H1 (cell line): Measurements from ENCODE around the gene PKN1. TPM values are rescaled to one million over a fixed set of nuclear protein-coding genes. Genes with fewer than 3 reads are reported as not detected.

Source experiments
- CTCF ChIA-PET: fragments of 300-600 bp; sonication (Branson Sonifier 250); formaldehyde crosslinking; loops from one replicate; lab custom pipeline; 2021; ENCODE audit not compliant: partially characterized antibody; lab: Charles Lee
- POLR2A ChIA-PET: fragments of 300-600 bp; sonication (Branson Sonifier 250); formaldehyde crosslinking; loops from one replicate; lab custom pipeline; 2021; ENCODE audit warnings: inconsistent platforms; ENCODE audit not compliant: partially characterized antibody; lab: Charles Lee
- DNase-seq, 2 experiments: peaks; one replicate each; pipeline versions ENCODE4 v3.0.0 to v3.0.0-alpha.2; 2010 to 2022; ENCODE audit warnings: low spot score in 2 of 2, low read depth in 1 of 2, mixed read lengths in 1 of 2
- FAIRE-seq: peaks from 2 replicates; lab custom pipeline; 2011; peaks lifted over from hg19 to GRCh38; lab: Jason Lieb, UNC
- H2AFZ ChIP-seq: 2 replicates; pipeline ENCODE4 v1.8.1; 2012; ENCODE audit warnings: low read length, inconsistent platforms
- H2AK5ac ChIP-seq: 2 replicates; pipeline ENCODE4 v1.6.1; 2013; ENCODE audit warnings: low read depth, low read length
- H2BK120ac ChIP-seq: replicated peaks from 2 replicates; pipeline ENCODE3; 2013; ENCODE audit warnings: low read depth, low read length, inconsistent platforms
- H2BK12ac ChIP-seq: 2 replicates; pipeline ENCODE4 v1.6.1; 2013; ENCODE audit warnings: low read depth, low read length
- H2BK15ac ChIP-seq: 2 replicates; pipeline ENCODE4 v1.6.1; 2013; ENCODE audit warnings: low read length
- H2BK20ac ChIP-seq: 2 replicates; pipeline ENCODE4 v1.6.1; 2013; ENCODE audit warnings: low read length
- H2BK5ac ChIP-seq: 2 replicates; pipeline ENCODE4 v1.6.1; 2013; ENCODE audit warnings: low read depth, low read length
- H3K14ac ChIP-seq: 2 replicates; pipeline ENCODE4 v1.6.1; 2013; ENCODE audit warnings: inconsistent platforms; ENCODE audit not compliant: insufficient read length
- H3K18ac ChIP-seq: 2 replicates; pipeline ENCODE4 v1.6.1; 2013; ENCODE audit warnings: low read length; ENCODE audit errors: extremely low read depth
- H3K23ac ChIP-seq: 2 replicates; pipeline ENCODE4 v1.6.1; 2013; ENCODE audit warnings: inconsistent platforms; ENCODE audit not compliant: insufficient read length
- H3K23me2 ChIP-seq: 2 replicates; pipeline ENCODE4 v1.6.1; 2013; ENCODE audit warnings: low read depth, low read length
- H3K27ac ChIP-seq: 2 replicates; pipeline ENCODE4 v1.6.1; 2011; ENCODE audit warnings: low read depth, low read length, inconsistent platforms
- H3K27me3 ChIP-seq, 4 experiments: replicated peaks in 1 of 4; 1 replicate in 1 of 4; 2 replicates in 3 of 4; pipeline versions ENCODE4 v1.6.1 to v1.8.1; 2011 to 2013; ENCODE audit warnings: low read length in 3 of 4, mild to moderate bottlenecking in 3 of 4, inconsistent platforms in 2 of 4, mixed read lengths in 2 of 4, moderate library complexity in 1 of 4; ENCODE audit not compliant: control insufficient read depth in 3 of 4, insufficient read depth in 3 of 4; ENCODE audit errors: extremely low read depth in 1 of 4
- H3K36me3 ChIP-seq, 4 experiments: 2 replicates each; pipeline versions ENCODE4 v1.6.1 to v1.8.1; 2011 to 2013; ENCODE audit warnings: mild to moderate bottlenecking in 4 of 4, low read length in 3 of 4, moderate library complexity in 2 of 4, control low read depth in 1 of 4, inconsistent platforms in 1 of 4; ENCODE audit not compliant: insufficient read depth in 4 of 4, control insufficient read depth in 2 of 4
- H3K4ac ChIP-seq: replicated peaks from 2 replicates; pipeline ENCODE3; 2013; ENCODE audit warnings: low read length, low read depth, mixed read lengths, inconsistent platforms; ENCODE audit not compliant: insufficient read length
- H3K4me1 ChIP-seq, 4 experiments: replicated peaks in 1 of 4; 1 replicate in 1 of 4; 2 replicates in 3 of 4; pipeline versions ENCODE4 v1.6.1 to v1.8.1; 2011 to 2013; ENCODE audit warnings: low read length in 3 of 4, inconsistent platforms in 2 of 4, mixed read lengths in 1 of 4; ENCODE audit not compliant: insufficient read depth in 4 of 4, control insufficient read depth in 3 of 4
- H3K4me2 ChIP-seq, 2 experiments: 2 replicates each; pipeline versions ENCODE4 v1.6.1 to v1.8.1; 2011 to 2013; ENCODE audit warnings: low read depth in 2 of 2, low read length in 2 of 2, control low read depth in 1 of 2, inconsistent platforms in 1 of 2, mild to moderate bottlenecking in 1 of 2; ENCODE audit not compliant: insufficient read depth in 1 of 2
- H3K4me3 ChIP-seq, 4 experiments: fragments of 200-600, 300-600 bp in 1 of 4; sonication (generic), shearing (Covaris generic), sonication (Bioruptor Twin) in 1 of 4; 2 replicates each; pipeline versions ENCODE4 v1.5.1 to v1.8.1; 2011 to 2016; ENCODE audit warnings: low read length in 4 of 4, low read depth in 3 of 4, control low read depth in 2 of 4, inconsistent platforms in 2 of 4, mild to moderate bottlenecking in 2 of 4, mixed read lengths in 1 of 4, moderate library complexity in 1 of 4; ENCODE audit not compliant: insufficient read depth in 2 of 4; ENCODE audit errors: extremely low read depth in 1 of 4
- H3K56ac ChIP-seq: replicated peaks from 2 replicates; pipeline ENCODE3; 2013; ENCODE audit warnings: low read depth, mild to moderate bottlenecking, mixed read lengths, low read length, inconsistent platforms; ENCODE audit not compliant: insufficient read length
- H3K79me1 ChIP-seq: 2 replicates; pipeline ENCODE4 v1.6.1; 2013; ENCODE audit warnings: low read depth, low read length, control low read depth
- H3K79me2 ChIP-seq, 2 experiments: 2 replicates each; pipeline versions ENCODE4 v1.6.1 to v1.8.1; 2012 to 2013; ENCODE audit warnings: low read length in 2 of 2, mild to moderate bottlenecking in 2 of 2, inconsistent platforms in 1 of 2; ENCODE audit not compliant: insufficient read depth in 2 of 2, control insufficient read depth in 1 of 2
- H3K9ac ChIP-seq, 4 experiments: replicated peaks in 1 of 4; 1 replicate in 1 of 4; 2 replicates in 3 of 4; pipeline versions ENCODE4 v1.6.1 to v1.8.1; 2011 to 2013; ENCODE audit warnings: low read depth in 3 of 4, low read length in 3 of 4, control low read depth in 2 of 4, mild to moderate bottlenecking in 2 of 4, moderate library complexity in 2 of 4, inconsistent platforms in 1 of 4; ENCODE audit errors: extremely low read depth in 1 of 4
- H3K9me3 ChIP-seq, 2 experiments: 2 replicates each; pipeline versions ENCODE4 v1.6.1 to v1.8.1; 2012 to 2013; ENCODE audit warnings: mild to moderate bottlenecking in 2 of 2, moderate library complexity in 2 of 2, control low read depth in 1 of 2, inconsistent platforms in 1 of 2, low read depth in 1 of 2, low read length in 1 of 2, mixed read lengths in 1 of 2; ENCODE audit not compliant: insufficient read depth in 2 of 2
- H4K20me1 ChIP-seq, 2 experiments: replicated peaks in 1 of 2; 2 replicates each; pipeline versions ENCODE3 to v1.8.1; 2011 to 2013; ENCODE audit warnings: inconsistent platforms in 2 of 2, low read length in 2 of 2, mild to moderate bottlenecking in 1 of 2; ENCODE audit not compliant: insufficient read depth in 2 of 2, control insufficient read depth in 1 of 2
- H4K5ac ChIP-seq: 2 replicates; pipeline ENCODE4 v1.6.1; 2013; ENCODE audit warnings: low read length, low read depth, mixed read lengths, inconsistent platforms; ENCODE audit not compliant: insufficient read length
- H4K8ac ChIP-seq: 2 replicates; pipeline ENCODE4 v1.8.0; 2013; ENCODE audit warnings: mild to moderate bottlenecking, moderate library complexity, low read length, inconsistent platforms; ENCODE audit not compliant: insufficient read depth; ENCODE audit errors: extremely low read depth
- H4K91ac ChIP-seq: replicated peaks from 2 replicates; pipeline ENCODE3; 2013; ENCODE audit warnings: low read length, mixed read lengths, inconsistent platforms; ENCODE audit not compliant: insufficient read length
- RAD21 ChIP-seq, 2 experiments: IDR thresholded peaks in 1 of 2; conservative IDR thresholded peaks in 1 of 2; 2 replicates each; pipeline ENCODE4 v1.6.1; 2011; ENCODE audit warnings: low read depth in 2 of 2, low read length in 2 of 2, improper control_type of control experiment in 1 of 2, inconsistent platforms in 1 of 2, mild to moderate bottlenecking in 1 of 2, moderate library complexity in 1 of 2
- TAF7 ChIP-seq: optimal IDR thresholded peaks from 2 replicates; pipeline ENCODE3; 2011; ENCODE audit warnings: low read depth, mild to moderate bottlenecking, inconsistent platforms, low read length, moderate library complexity, borderline replicate concordance
- WGBS, 2 experiments: shearing (Covaris generic) in 1 of 2; methylation state at CpG; one replicate each; pipeline versions ENCODE4 v1.1.6 to v1.1.7; 2013 to 2015; ENCODE audit warnings: low lambda C conversion rate in 2 of 2, mixed read lengths in 2 of 2, inconsistent platforms in 1 of 2, low coverage in 1 of 2, missing lambda C conversion rate in 1 of 2; ENCODE audit not compliant: insufficient replicate concordance in 2 of 2, insufficient coverage in 1 of 2, insufficient read length in 1 of 2; ENCODE audit errors: extremely low coverage in 1 of 2, missing lambda C conversion rate in 1 of 2; 5-methylcytosine and 5-hydroxymethylcytosine counted together
- polyA plus RNA-seq, 7 experiments: library from polyadenylated mRNA; depleted of rRNA in 3 of 7; stranded (reverse) in 5 of 7; unstranded in 2 of 7; fragments of >200 nt in 5 of 7; fragments of 200-250 nt in 2 of 7; gene quantifications; 1 replicate in 5 of 7; 2 replicates in 1 of 7; 4 replicates in 1 of 7; pipeline versions ENCODE4 v1.2.1 to v1.2.3, GENCODE V29; 2011 to 2013; ENCODE audit warnings: missing spikeins in 2 of 7, mixed read lengths in 2 of 7
- total RNA-seq: library from RNA; stranded (reverse); fragmentation: NEBNext Ultra II Directional; extraction: Animal tissue kit (Norgen Biotek cat#: 25700); gene quantifications from 2 replicates; pipeline ENCODE4 v1.2.1, GENCODE V29; 2021

PKN1 gene
- total and polyA plus RNA-seq, 2 of the 8 experiments (the other 6 are each of a cell fraction or from before 2014, with no cell fraction given): 65.2 to 162 TPM

DNA sequence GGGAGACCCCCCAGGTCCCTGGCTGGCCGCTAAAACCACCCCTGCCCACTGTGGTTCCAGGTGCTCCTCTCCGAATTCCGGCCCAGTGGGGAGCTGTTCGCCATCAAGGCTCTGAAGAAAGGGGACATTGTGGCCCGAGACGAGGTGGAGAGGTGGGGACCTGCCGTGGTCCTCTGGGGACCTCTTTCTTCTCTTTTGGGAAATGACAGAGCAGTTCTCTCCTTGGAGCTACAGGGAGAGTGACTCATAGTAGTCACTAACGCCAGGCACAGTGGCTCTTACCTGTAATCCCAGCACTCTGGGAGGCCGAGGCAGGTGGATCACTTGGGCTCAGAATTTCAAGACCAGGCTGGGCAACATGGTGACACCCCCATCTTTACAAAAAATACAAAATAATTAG lies 34.7 kb downstream of the PKN1 start:
- Histone ChIP-seq H3K36me3 (peaks cover 7 to 30% (median 13%) of the 10 kb centered on the region in 4 experiments; a peak in 6 of 8 replicates), H2BK120ac (no peak overlapping the region), H2BK12ac (no peak overlapping the region), H4K5ac (no peak overlapping the region), H3K4me3 (no peak overlapping the region), H3K23ac (no peak overlapping the region), H4K8ac (no peak overlapping the region), H3K27me3 (no peaks in the 10 kb centered on the region), H3K79me1 (no peaks in the 10 kb centered on the region), H2BK15ac (no peak overlapping the region), H3K56ac (no peak overlapping the region), H2AK5ac (no peak overlapping the region), H4K91ac (no peak overlapping the region), H2AFZ (no peak overlapping the region), H3K9me3 (no peaks in the 10 kb centered on the region), H3K4ac (no peak overlapping the region), H3K18ac (no peak overlapping the region), H3K14ac (no peak overlapping the region), H3K9ac (no peak overlapping the region), H3K4me1 (peaks cover 0 to 2% (median under 1%) of the 10 kb centered on the region in 4 experiments; a peak in 4 of 7 replicates)
- ChIA-PET CTCF (interaction anchor here (0.6 to 3.1 kb wide), 12 partner anchors 10 to 634 kb away, joined by 3 to 11 read pairs (median 3); no protein-coding TSS in a partner anchor), POLR2A (interaction anchor here (0.6 to 3.3 kb wide), 7 partner anchors 10 to 694 kb away, joined by 3 to 10 read pairs (median 3); no protein-coding TSS in a partner anchor)
- FAIRE-seq (no peak), DNase-seq (no peak)
- TF ChIP-seq TAF7 (no peak), RAD21 (IDR thresholded peaks at IDR 0.05 in 1 of 2, conservative IDR thresholded peaks at IDR 0.05 in 1 of 2; ENCODE audit: low read depth in 2 of 2, low read length in 2 of 2) (peak; percentile 12 to 35; a peak in 2 of 4 replicates)
- TF ChIP-seq, all 59 proteins: peak for 1
- H4K20me1 ChIP-seq: peaks cover 2 to 6% of the 10 kb centered on the region in 2 experiments
- WGBS, 2 experiments: 85% methylated on average over 9 of the region's 9 CpGs; no CpG with 5 or more reads in 1 of the 2 experiments
- H3K4me2 ChIP-seq: no peak overlapping the region
- H2BK5ac ChIP-seq: no peak overlapping the region
- no peak overlapping the region for H3K27ac ChIP-seq
- H2BK20ac ChIP-seq: no peak overlapping the region
- H3K23me2 ChIP-seq: peaks cover 4% of the 10 kb centered on the region
- H3K79me2 ChIP-seq: no peaks in the 10 kb centered on the region
